ENCODE measurements around the gene UCMA. TPM values are rescaled to one million over a fixed set of nuclear protein-coding genes. Genes with fewer than 3 reads are reported as not detected.

UCMA gene
- total and polyA plus RNA-seq, 2 experiments from 2014 or later, result not detected

GRCh38 chr10:13231808-13232207 lies 2.4 kb downstream of the UCMA start:
- TF ChIP-seq CTCF (IDR thresholded peaks at IDR 0.05; ENCODE audit: low read depth, low read length), result no peak
- no peaks in the 10 kb centered on the region for H3K36me3 ChIP-seq
- no peak for DNase-seq (ENCODE audit: low read depth in 1 of 2, low spot score in 1 of 2)
- no peaks in the 10 kb centered on the region for H3K27me3 ChIP-seq
- H3K4me1 ChIP-seq (ENCODE audit: low read depth), result no peaks in the 10 kb centered on the region
- no peak overlapping the region for H3K27ac ChIP-seq
- no peaks in the 10 kb centered on the region for H3K9me3 ChIP-seq (ENCODE audit: low read depth)
- H3K4me3 ChIP-seq, result no peak overlapping the region

GRCh38 chr10:13231190-13231589 lies 3.0 kb downstream of the UCMA start:
- no peaks in the 10 kb centered on the region for H3K27me3 ChIP-seq
- no peak for TF ChIP-seq CTCF (IDR thresholded peaks at IDR 0.05; ENCODE audit: low read depth, low read length)
- no peak overlapping the region for H3K4me3 ChIP-seq
- no peaks in the 10 kb centered on the region for H3K4me1 ChIP-seq (ENCODE audit: low read depth)
- no peaks in the 10 kb centered on the region for H3K9me3 ChIP-seq (ENCODE audit: low read depth)
- no peak for DNase-seq (ENCODE audit: low read depth in 1 of 2, low spot score in 1 of 2)
- no peaks in the 10 kb centered on the region for H3K36me3 ChIP-seq
- no peak overlapping the region for H3K27ac ChIP-seq

GRCh38 chr10:13227031-13227430 lies 7.1 kb downstream of the UCMA start:
- Histone ChIP-seq H3K27ac (no peak overlapping the region), H3K9me3 (ENCODE audit: low read depth) (no peaks in the 10 kb centered on the region), H3K4me1 (ENCODE audit: low read depth) (no peaks in the 10 kb centered on the region), H3K4me3 (no peak overlapping the region), H3K36me3 (no peaks in the 10 kb centered on the region), H3K27me3 (no peaks in the 10 kb centered on the region)
- DNase-seq (ENCODE audit: low read depth in 1 of 2, low spot score in 1 of 2), result no peak
- TF ChIP-seq CTCF (IDR thresholded peaks at IDR 0.05; ENCODE audit: low read depth, low read length), result no peak

- no peaks in the 10 kb centered on the region for H3K27me3 ChIP-seq
- H3K9me3 ChIP-seq (ENCODE audit: low read depth), result no peaks in the 10 kb centered on the region
- no peak for TF ChIP-seq CTCF (IDR thresholded peaks at IDR 0.05; ENCODE audit: low read depth, low read length)
- H3K27ac ChIP-seq, result no peak overlapping the region
- H3K4me3 ChIP-seq, result no peak overlapping the region
- H3K36me3 ChIP-seq, result no peaks in the 10 kb centered on the region
- no peaks in the 10 kb centered on the region for H3K4me1 ChIP-seq (ENCODE audit: low read depth)
- no peak for DNase-seq (ENCODE audit: low read depth in 1 of 2, low spot score in 1 of 2)
Observed at GRCh38 chr10:13225601-13226000, 8.6 kb downstream of the UCMA start.

- Histone ChIP-seq H3K36me3 (no peaks in the 10 kb centered on the region), H3K27ac (no peak overlapping the region), H3K9me3 (ENCODE audit: low read depth) (no peaks in the 10 kb centered on the region), H3K4me3 (no peak overlapping the region), H3K27me3 (no peaks in the 10 kb centered on the region), H3K4me1 (ENCODE audit: low read depth) (no peaks in the 10 kb centered on the region)
- DNase-seq (ENCODE audit: low read depth in 1 of 2, low spot score in 1 of 2), result peak; percentile 4 to 31
- TF ChIP-seq CTCF (IDR thresholded peaks at IDR 0.05; ENCODE audit: low read depth, low read length), result no peak
Observed at GRCh38 chr10:13224210-13224995, 9.8 kb downstream of the UCMA start.
